Neural cell (in vitro differentiated cells): ENCODE data around the gene PRRG3.

ENCODE experiments used
- CTCF ChIP-seq: fragments of 450-650 bp; IDR thresholded peaks from 2 replicates; pipeline ENCODE4 v1.5.1; 2014; ENCODE audit warnings: antibody characterized with exemption, mild to moderate bottlenecking, moderate library complexity; ENCODE audit not compliant: poor library complexity, severe bottlenecking
- EP300 ChIP-seq: fragments of 450-650 bp; conservative IDR thresholded peaks from 2 replicates; pipeline ENCODE4 v1.6.1; 2014; ENCODE audit warnings: antibody characterized with exemption, mild to moderate bottlenecking, moderate library complexity; ENCODE audit not compliant: poor library complexity, severe bottlenecking
- EZH2 ChIP-seq: fragments of 200-600, 300-800 bp; shearing (Covaris generic), sonication (generic); IDR thresholded peaks from 2 replicates; pipeline ENCODE4 v1.6.1; 2014; ENCODE audit warnings: antibody characterized with exemption, low read length, borderline replicate concordance, mild to moderate bottlenecking; ENCODE audit not compliant: insufficient read depth, poor library complexity, severe bottlenecking
- POLR2AphosphoS5 ChIP-seq: IDR thresholded peaks from 2 replicates; pipeline ENCODE4 v1.6.1; 2012
- RAD21 ChIP-seq: fragments of 450-650 bp; conservative IDR thresholded peaks from 2 replicates; pipeline ENCODE4 v1.6.1; 2014; ENCODE audit warnings: antibody characterized with exemption, mild to moderate bottlenecking, moderate library complexity

- TF ChIP-seq CTCF, result no peak
- no peak for TF ChIP-seq EZH2
- TF ChIP-seq EP300, result no peak
- TF ChIP-seq POLR2AphosphoS5, result no peak
- TF ChIP-seq RAD21, result no peak
These were observed 20.5 kb downstream of the PRRG3 start, which contains the start of gene FATE1 for GRCh38 chrX:151715752-151716151.
